ENCODE measurements around the gene TULP4.
"Not testable (repeated sequence)": the region's sequence is repeated elsewhere in the genome, so short reads cannot be mapped to it uniquely, and the experiment has no call there.

Gene TULP4

DNA sequence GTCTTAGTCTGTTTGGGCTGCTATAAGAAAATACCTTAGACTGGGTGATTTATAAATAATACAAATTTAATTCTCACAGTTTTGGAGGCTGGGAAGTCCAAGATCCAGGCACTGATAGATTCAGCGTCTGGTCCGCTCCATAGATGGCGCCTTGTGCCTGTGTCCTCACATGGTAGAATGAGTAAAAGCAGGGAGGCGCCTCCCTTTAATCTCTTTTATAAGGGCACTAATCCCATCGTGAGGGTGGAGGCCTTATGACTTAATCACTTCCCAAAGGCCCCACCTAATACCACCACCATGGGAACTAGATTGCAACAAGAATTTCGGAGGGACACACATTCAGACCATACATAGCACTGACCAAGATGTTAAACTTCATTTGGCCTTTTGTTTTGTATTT lies 156.4 kb downstream of the TULP4 start:
- DNase-seq (ENCODE audit: low read depth in 2 of 2) = no peak

DNA sequence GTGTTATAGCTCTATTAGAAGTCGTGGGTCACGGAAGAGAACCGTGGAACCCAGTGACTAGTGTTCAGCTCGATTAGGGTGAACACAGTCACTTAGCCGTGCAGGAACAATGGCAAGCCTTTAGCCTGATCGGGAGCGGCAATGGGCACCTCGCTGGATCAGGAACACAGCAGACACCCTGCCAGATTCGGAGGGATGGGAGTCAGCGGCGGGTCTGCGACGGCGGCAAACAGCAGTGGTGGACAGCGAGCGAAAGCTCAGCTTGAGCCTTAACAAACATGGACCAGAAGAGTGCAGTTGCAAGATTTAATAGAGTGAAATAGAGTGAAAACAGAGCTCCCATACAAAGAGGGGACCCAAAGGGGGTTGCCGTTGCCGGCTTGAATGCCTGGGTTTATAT lies 157.8 kb downstream of the TULP4 start:
- DNase-seq (ENCODE audit: low read depth in 2 of 2) = not testable (repeated sequence)

DNA sequence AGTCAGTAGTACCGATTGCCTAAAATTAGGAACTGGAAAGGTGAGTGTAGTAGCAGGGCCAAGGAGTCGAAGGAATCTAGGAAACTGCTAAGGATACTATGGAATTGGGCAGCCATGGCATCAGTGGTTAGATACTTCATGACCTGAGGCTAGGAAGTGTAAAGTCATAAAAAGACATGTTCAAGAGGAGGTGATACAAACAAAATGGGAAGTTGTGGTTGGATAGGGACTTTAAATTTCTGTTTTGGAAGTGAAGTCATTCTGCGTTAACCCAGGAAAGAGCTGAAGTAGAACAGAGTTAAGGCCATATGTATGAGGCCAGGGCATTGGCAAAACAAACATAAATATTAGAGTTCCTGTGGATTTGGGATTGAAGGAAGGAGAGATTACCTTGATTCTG lies 159.1 kb downstream of the TULP4 start:
- no peak for DNase-seq (ENCODE audit: low read depth in 2 of 2)

DNA sequence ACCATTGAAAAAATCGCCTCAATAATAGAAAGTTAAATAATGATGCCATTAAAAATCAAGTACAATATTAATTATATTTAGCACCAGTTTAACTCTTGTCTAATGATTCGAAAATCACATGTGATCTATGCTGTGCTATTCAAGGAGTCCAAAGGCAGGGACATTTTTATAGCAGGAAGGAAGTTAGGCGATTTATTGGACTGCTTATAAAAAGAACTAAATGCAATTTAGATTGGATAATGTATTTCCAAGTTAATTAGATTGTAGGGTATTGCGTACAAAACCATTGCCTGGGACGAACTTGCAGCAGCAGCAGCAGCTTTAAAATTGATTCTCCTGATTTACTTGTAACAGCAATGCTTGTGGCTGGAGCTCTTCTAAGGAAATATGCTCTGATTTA lies 160.2 kb downstream of the TULP4 start:
- no peak for DNase-seq (ENCODE audit: low read depth in 2 of 2)

DNA sequence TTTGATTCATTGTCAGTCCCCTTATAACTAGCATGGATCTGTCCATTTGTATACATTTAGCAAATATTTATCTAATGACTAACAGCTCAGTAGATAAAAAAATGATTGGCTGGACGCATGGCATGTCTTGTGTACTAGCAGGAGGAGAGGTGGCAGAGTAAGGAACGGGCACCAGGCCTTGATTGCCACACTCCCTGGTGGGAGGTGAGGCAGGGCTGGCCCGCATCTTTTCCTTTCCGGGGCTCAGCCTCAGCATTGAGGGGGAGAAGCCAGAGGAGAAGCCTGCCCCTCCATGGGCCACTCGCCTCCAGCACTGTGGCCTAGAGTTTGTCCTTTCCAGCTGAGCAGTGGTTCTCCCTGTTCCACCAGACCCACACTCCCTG lies 162.7 kb downstream of the TULP4 start:
- DNase-seq (ENCODE audit: low read depth in 2 of 2) = no peak

DNA sequence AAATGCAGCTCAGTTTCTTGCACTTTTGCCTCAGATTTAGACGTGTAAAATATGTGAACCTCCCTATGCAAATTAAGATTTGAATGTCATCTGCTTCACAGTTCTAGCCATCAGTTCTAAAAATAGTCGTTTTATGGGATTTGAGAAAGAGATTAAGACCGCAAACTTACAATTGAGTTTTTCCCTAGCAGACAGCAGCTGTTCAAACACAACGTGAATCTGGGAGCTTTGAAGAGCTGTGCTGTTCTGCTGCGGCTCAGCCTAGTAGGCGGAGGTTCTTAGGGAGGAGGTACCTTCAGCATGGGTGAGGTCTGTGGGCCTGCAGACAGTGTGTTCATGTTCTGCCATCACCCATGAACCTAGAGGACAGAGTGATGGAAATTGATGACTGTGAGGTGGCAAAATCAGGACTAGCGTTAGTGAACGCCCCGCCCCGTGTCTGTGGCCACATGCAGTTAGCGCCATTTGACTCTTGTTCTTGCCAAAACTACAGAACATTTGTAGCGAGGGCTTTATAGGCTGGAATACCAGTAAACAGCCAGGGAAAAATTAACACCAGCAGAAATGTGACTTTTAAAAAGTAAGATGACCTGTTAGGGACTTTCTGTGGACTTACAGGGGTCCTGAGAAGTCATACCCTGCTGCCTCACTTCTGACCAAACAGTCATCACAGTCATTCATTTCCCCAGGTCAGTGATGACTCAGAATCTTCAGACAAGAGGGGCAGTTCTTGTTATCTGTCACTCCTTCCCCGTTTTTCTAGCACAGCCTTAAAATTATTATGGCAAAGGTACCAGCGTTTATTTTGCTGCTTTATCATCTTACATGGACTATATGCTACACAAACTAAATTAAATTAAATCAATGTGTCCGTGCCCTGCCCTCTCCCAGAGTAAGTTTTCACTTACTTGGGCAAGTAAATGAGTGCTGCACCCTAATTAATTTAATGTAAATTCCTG lies 163.4 kb downstream of the TULP4 start:
- no peak for DNase-seq (ENCODE audit: low read depth in 2 of 2)

DNA sequence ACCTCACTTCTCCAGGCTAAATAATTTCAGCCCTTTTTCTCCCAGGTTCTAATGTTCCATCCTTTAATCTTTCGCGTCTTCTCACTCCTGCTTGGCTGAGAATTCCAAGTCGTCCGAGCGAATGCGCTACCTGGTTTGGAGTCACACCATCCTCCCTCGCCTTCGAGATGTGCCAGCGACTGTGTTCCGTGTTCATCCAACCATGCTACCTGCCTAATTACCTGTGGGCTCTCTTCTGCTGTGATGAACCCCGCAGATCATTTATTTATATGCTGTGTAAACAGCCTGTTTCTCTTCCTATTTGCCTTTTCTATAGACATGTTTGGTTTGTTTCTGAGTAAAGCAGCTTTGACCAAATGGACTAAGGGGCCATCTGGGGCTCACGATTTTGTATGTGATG lies 164.1 kb downstream of the TULP4 start:
- no peak for DNase-seq (ENCODE audit: low read depth in 2 of 2)

DNA sequence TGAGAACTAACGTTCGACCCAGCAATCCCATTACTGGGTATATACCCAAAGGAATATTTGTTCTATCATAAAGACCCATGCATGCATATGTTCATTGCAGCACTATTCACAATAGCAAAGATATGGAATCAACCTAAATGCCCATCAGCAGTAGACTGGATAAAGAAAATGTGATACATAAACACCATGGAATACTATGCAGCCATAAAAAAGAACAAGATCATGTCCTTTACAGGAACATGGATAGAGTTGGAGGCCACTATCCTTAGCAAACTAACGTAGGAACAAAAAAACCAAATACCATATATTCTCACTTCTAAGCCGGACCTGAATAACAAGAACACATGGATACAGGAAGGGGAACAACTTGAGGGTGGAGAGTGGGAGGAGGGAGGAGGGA lies 165.5 kb downstream of the TULP4 start:
- DNase-seq (ENCODE audit: low read depth in 2 of 2) = not testable (repeated sequence)

DNA sequence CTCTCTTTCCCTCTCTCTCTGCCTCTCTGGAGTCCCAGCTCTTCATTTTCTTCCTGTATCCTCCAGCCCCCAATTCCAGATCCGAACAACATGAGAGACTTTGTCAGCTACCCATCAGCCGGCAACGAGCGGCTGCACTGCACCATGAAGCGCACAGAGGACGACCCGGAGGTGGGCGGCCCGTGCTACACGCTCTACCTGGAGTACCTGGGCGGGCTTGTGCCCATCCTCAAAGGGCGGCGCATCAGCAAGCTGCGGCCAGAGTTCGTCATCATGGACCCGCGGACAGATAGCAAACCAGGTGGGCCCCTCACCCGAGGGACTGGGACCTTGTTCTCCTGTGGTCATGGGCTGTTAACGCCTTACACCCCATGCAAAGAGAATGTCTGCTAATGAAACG lies 168.7 kb downstream of the TULP4 start:
- no peak for DNase-seq (ENCODE audit: low read depth in 2 of 2)

DNA sequence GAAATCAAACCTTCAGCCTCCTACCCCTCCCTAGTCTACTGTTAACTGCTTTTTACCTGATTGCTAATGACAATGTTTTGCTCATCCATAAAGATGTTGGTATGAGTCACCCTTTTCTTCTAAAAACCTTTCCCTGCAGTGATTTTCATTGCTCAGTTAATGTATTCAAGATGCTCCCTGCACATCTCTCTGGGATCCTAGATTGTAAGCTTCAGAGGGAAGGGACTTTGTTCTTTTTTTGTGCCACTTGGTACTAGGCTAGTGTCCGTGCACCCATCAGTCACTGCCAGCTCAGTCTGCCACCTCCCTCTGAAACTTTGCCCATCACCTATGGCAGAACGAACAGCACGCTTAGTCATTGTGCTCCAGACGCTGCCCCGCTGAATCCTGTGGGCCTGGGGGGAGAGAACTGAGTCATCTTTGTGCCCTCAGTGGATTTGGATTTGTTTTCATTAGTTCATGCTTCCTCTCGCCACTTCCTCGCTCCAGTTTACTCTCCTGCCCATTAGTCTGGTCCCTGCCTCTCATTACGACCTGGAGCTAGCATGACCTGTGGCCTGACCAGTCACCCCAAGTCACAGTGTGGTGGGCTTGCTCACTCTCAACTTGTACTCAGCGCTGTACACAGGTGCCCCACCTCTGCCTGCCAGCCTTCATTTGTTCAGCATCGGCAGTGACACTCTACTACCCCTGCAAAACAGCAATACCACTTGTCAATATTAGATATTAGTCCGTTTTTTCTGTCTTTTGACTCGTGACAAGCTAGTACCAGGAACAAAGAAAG lies 169.6 kb downstream of the TULP4 start:
- DNase-seq (ENCODE audit: low read depth in 2 of 2) = no peak

DNA sequence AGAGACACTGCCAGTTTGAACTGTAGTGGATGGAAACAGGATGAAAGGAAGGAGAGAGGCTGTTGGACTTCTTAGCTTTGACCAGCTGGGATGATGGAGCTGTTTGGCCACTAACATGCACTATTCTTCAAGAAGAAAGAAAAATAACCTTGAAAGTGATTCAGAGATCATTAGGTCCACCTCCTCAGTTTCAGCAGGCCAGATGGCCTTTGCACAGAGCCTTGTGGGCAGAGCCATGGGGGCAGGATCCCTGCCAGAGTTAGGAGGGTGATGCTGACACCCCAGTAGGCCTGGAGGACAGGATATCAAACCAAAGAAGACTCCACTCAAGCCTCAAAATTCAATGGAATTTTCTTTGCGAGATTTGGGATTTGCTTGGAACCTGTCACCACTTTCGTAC lies 173.2 kb downstream of the TULP4 start:
- no peak for DNase-seq (ENCODE audit: low read depth in 2 of 2)

DNA sequence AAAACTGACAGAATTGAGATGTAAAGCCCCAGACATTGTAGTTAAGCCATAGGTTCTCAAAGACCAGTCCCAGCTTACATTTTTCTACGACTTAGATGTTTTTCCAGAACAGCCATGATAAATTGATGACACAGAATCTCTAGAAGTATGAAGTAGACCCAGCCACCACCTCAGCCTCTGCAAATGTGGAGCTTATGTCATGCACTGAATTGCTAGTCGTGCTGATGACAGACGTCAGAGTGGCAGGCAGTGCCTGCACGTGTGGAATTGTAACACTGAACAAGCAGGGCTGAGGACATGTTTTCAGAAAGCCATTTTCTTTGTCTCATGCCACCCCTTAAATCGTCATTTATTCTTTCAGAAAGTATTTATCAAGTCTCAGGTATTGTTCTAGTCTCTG lies 175.2 kb downstream of the TULP4 start:
- no peak for DNase-seq (ENCODE audit: low read depth in 2 of 2)

DNA sequence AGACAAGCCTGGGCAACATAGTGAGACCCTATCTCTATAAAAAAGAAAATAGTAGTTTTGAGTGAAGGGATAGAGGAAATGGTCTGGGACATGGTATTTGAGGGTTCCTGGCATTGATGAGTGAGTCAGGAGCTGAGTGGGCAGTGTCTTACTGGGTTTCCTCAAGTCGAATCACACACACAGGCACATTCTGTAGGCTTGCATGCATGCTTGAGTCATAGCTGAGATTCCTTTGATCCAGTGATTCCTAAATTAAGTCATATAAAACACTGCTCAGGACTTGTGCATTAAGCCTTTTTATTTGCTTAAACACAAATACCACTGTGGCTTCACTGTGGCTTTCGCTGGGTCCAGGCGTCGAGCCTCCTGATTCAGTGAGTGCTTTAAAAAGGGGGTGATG lies 175.8 kb downstream of the TULP4 start:
- DNase-seq (ENCODE audit: low read depth in 2 of 2) = no peak

DNA sequence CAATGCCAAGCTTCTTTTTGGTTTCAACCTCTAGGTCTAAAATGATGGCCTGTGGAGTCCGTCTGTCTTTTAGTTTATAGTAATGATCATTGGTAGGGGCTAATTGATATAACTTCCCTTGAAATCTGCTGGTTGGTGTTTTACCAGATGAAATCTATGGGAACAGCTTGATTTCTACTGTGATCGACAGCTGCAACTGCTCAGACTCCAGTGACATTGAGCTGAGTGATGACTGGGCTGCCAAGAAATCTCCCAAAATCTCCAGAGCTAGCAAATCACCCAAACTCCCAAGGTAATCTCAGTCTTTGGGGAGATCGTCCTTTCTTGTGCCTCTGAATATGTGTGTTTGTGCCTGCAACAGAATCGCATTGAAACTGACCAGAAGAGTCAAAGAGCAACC lies 177.2 kb downstream of the TULP4 start:
- DNase-seq (ENCODE audit: low read depth in 2 of 2) = no peak

DNA sequence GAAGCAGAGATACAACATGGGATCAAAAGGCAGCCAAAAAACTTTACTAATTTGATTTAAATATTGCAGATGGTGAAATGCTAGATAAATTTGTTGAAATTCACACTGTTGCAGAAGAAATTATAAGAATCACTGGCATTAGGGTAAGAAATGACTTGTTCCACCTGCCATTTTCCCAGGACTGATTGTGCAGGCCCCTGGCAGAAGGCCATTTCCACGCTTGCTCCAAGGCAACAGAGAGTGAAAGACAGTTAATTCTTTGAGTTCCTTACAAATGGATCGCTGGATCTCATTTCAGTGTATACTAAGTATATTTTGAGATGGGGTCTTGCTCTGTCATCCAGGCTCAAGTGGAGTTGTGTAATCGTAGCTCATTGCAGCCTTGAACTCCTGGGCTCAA lies 180.6 kb downstream of the TULP4 start:
- no peak for DNase-seq (ENCODE audit: low read depth in 2 of 2)

DNA sequence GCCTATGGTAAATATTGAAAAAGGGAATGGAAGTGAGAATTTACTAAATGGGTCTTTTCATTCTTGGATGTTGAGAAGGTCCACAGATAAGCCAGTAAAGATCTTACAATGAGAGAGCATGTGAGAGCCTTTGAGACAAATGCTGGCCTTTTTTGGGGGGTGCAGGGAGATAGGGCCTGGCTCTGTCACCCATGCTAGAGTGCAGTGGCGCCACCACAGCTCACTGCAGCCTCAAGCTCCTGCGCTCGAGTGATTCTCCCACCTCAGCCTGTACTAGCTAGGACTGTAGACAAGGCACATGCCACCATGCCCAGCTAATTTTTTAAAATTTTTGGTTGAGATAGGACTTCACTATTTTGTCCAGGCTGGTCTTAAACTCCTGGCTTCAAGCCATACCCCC lies 184.4 kb downstream of the TULP4 start:
- no peak for DNase-seq (ENCODE audit: low read depth in 2 of 2)

DNA sequence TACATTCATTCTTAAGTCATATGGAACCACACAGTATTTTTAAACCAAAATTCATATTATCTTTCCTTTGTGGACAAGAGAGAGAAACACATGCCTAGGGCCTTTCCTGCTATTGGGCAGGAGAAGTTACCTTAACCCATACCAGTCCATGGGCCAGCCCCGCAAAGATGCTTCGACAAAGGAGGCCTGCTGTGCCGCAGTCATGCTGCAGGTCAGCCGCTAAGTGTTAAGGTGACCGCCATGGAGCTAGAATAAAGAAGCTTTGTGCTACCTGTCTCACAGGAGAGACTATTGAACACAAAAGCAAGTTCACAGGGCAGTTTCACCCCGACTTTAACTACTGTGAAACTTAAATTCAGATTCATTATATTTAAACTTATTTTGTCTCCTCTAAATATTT lies 185.4 kb downstream of the TULP4 start:
- no peak for DNase-seq (ENCODE audit: low read depth in 2 of 2)

DNA sequence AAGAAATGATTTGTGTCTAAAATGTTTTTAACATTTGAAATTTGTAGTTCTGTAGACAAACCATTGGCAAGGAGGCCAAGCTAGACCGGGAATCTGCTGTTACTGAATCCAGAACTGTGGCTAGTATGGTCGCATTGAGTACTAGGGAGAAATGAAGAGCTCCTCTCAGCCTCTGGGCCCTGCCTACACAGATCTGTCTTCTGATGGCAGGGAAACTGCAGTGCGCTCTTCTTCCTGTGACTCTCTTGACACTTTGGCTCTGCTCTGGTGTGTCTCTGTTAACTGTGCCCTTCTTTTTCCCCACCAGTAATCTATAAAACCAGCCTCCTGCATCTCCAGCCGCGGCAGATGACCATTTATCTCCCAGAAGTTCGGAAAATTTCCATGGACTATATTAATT lies 186.1 kb downstream of the TULP4 start:
- DNase-seq (ENCODE audit: low read depth in 2 of 2) = no peak

DNA sequence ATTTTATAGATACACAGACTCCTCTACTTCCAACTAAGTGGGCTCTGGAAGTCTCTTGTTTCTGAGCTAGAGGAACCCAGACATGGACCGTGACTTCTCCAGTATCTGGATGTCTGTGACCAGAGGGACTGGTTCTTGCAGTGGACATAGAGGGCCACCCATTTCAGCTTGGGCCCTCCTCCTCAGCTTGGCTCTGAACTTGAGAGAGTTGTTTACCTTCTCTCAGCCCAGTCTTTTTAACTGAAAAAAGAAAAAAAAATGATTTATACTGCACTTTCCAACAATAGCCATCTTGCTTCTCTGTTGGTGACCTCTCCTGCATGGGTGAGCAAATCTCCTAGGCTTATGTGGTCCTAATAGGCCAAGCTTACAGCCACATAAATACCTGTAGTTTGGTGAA lies 187.3 kb downstream of the TULP4 start:
- DNase-seq (ENCODE audit: low read depth in 2 of 2) = no peak

DNA sequence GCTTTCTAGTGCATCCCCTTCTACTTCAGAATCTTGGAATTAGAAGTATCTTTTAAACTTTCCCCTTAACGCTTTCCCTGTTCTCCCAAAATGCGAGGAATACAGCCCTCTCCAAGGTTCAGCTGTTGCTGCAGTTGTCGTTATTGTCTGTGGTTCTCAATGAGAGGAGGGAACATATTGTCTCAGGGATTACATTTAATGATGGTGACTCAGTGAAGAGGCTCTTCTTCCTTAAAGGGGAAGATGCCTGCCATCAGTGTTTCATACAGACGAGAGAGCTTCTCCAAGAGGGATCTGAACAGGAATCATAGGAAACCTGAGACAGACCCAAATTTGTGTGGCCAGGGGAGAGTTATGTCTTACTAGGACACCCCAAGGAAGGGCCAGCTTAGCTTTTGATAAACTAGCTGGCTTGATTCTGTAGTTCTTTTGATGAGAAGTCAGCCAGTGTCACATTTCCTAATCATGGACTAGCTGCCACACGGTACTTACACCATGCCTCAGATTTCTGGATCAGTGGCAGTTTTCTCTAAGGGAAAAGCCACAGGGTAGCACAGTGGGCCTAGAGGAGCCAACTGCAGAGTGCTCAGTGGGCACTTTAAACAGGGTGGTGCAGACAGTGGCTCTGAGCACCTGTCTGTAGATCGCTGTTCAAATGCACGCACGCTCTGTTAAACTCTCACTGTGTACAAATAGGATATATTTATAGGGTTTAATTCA lies 187.9 kb downstream of the TULP4 start:
- no peak for DNase-seq (ENCODE audit: low read depth in 2 of 2)

DNA sequence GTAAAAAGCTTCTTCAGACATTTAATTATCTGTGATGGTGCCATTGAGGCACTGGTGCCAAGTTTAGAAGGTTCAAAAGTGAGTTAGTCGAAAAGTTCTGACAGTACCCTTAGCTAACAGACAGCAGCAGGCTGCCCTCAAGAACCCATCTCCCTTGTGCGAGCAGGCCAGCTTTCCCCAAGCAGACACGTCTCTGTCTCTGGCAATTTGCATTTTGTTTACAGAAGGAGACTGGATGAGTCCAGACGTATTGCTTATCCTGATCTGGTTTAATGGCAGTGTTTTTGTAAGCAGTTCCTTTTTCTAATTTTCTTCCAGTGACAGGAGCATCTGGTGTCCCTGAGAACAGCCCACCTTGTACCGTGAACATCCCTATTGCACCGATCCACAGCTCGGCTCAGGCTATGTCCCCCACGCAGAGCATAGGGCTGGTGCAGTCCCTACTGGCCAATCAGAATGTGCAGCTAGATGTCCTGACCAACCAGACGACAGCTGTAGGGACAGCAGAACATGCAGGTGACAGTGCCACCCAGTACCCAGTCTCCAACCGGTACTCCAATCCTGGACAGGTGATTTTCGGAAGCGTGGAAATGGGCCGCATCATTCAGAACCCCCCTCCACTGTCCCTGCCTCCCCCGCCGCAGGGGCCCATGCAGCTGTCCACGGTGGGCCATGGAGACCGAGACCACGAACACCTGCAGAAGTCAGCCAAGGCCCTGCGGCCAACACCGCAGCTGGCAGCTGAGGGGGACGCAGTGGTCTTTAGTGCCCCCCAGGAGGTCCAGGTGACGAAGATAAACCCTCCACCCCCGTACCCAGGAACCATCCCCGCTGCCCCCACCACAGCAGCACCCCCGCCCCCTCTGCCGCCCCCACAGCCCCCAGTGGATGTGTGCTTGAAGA lies 189.3 kb downstream of the TULP4 start:
- DNase-seq (ENCODE audit: low read depth in 2 of 2) = no peak

All from stimulated activated CD4-positive, alpha-beta T cell treated with anti-CD3 and anti-CD28 coated beads, Interleukin-4, amount 100 ng/mL, for 48 hours (primary cell).